Muscle layer of duodenum (tissue), 2 donors: ENCODE data around the gene SMTN.
A peak's percentile ranks its signal among the peaks of the same experiment; 100 is the strongest.

ENCODE experiments used
- H3K27ac ChIP-seq: one replicate; pipeline ENCODE4 v1.7.0; 2013; ENCODE audit warnings: mild to moderate bottlenecking, low read length
- H3K27me3 ChIP-seq: one replicate; pipeline ENCODE4 v1.7.0; 2013; ENCODE audit warnings: low read depth, mild to moderate bottlenecking, control low read depth, low read length
- H3K36me3 ChIP-seq, 2 donors: one replicate each; pipeline ENCODE4 v1.7.0; 2013; ENCODE audit warnings: low read length in 2 of 2, control low read depth in 1 of 2, mild to moderate bottlenecking in 1 of 2; ENCODE audit not compliant: insufficient read depth in 2 of 2, control insufficient read depth in 1 of 2
- H3K4me1 ChIP-seq, 2 donors: one replicate each; pipeline ENCODE4 v1.7.0; 2013; ENCODE audit warnings: low read length in 2 of 2, mild to moderate bottlenecking in 2 of 2, control low read depth in 1 of 2, moderate library complexity in 1 of 2; ENCODE audit not compliant: insufficient read depth in 2 of 2, control insufficient read depth in 1 of 2
- H3K4me3 ChIP-seq, 2 donors: one replicate each; pipeline ENCODE4 v1.7.0; 2013; ENCODE audit warnings: low read length in 2 of 2, low read depth in 1 of 2, mild to moderate bottlenecking in 1 of 2
- H3K9me3 ChIP-seq, 2 donors: one replicate each; pipeline ENCODE4 v1.7.0; 2013; ENCODE audit warnings: low read length in 2 of 2, control low read depth in 1 of 2, mild to moderate bottlenecking in 1 of 2; ENCODE audit not compliant: control insufficient read depth in 1 of 2
- donor health status: healthy.

SMTN gene

DNA sequence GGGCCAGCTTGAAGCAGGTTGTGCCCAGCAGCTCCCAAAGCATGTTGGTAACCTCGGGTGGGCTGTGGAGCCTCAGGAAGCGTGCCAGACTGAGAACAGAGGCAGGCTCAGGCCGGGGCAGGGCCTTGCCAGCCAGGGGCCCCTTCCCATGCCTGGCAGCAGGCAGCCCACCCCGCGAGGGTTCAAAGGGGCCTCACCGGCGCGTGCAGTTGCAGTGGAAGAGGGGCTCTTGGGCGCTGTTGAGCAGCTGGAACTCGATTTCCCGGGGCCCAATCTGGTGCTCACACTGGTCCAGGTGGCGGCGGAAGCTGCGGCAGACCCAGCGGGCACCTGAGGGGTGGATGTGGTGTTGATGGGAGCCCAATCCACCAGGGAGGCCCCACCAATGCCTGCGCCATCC lies 55.6 kb downstream of the SMTN start:
- H3K4me1 ChIP-seq, result no peaks in the 10 kb centered on the region
- peaks cover 9% of the 10 kb centered on the region for H3K27me3 ChIP-seq
- no peaks in the 10 kb centered on the region for H3K9me3 ChIP-seq
- no peak overlapping the region for H3K4me3 ChIP-seq
- no peaks in the 10 kb centered on the region for H3K36me3 ChIP-seq
- no peak overlapping the region for H3K27ac ChIP-seq

DNA sequence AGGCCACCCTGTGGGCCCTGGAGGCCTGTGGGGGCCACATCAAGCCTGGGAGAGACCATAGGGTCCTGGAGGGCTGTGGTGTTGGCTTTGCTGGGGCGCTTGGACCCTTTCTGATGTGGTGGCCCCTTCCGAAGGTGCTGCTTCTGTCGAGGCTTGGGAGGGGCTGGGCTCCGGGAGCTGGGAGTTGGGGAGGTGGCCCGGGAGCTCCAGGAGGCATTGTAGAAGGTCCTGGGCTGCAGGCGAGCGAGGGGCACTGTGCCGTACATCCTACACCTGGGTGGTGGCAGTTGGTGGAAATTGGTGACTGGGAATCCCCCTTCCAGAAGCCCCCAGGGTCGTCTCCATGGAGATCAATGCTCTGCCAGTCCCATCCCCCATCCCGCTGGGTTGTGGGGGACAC lies 56.6 kb downstream of the SMTN start:
- Histone ChIP-seq H3K4me1 (no peaks in the 10 kb centered on the region), H3K9me3 (no peaks in the 10 kb centered on the region), H3K36me3 (no peaks in the 10 kb centered on the region), H3K27me3 (peaks cover 9% of the 10 kb centered on the region), H3K4me3 (no peak overlapping the region), H3K27ac (no peak overlapping the region)

DNA sequence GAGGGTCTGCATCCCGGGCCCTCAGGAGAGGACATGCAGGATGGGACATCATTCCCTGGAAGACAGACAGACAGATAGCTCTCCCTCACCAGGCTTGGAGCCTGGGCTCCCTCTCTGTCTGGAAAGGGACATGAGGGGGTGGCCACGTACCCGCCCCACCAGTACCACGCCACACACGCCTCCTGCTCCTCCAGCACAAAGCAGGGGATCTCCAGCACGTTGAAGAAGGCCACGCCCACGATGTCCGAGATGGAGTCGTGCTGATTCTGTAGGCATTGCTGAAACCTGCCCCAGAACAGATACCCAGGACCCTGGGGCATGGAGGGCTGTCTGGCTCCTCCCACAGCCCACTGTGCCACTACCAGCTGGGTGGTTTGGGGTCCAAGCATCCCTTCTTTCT lies 57.0 kb downstream of the SMTN start:
- H3K36me3 ChIP-seq, result no peaks in the 10 kb centered on the region
- H3K27ac ChIP-seq, result no peak overlapping the region
- no peaks in the 10 kb centered on the region for H3K4me1 ChIP-seq
- H3K4me3 ChIP-seq, result no peak overlapping the region
- peaks cover 9% of the 10 kb centered on the region for H3K27me3 ChIP-seq
- no peaks in the 10 kb centered on the region for H3K9me3 ChIP-seq

DNA sequence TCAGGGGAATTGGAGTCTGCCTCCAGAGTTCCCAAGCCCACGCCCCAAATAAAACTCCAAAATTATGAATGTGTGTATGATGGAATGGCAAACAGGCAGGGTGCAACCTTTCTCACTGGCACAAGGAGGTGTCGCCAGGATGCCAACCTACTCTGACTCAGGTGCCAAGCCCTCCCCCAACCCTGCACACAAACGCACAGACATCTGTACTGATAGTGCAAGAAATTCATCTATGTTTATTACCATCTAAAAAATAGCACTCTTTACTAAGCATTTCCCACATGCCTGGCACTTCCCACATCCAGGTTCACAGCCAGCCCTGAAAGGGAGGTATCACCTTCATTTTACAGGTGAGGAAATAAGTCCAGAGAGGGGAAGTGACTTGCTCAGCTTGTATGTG lies 57.9 kb downstream of the SMTN start:
- no peak overlapping the region for H3K27ac ChIP-seq

DNA sequence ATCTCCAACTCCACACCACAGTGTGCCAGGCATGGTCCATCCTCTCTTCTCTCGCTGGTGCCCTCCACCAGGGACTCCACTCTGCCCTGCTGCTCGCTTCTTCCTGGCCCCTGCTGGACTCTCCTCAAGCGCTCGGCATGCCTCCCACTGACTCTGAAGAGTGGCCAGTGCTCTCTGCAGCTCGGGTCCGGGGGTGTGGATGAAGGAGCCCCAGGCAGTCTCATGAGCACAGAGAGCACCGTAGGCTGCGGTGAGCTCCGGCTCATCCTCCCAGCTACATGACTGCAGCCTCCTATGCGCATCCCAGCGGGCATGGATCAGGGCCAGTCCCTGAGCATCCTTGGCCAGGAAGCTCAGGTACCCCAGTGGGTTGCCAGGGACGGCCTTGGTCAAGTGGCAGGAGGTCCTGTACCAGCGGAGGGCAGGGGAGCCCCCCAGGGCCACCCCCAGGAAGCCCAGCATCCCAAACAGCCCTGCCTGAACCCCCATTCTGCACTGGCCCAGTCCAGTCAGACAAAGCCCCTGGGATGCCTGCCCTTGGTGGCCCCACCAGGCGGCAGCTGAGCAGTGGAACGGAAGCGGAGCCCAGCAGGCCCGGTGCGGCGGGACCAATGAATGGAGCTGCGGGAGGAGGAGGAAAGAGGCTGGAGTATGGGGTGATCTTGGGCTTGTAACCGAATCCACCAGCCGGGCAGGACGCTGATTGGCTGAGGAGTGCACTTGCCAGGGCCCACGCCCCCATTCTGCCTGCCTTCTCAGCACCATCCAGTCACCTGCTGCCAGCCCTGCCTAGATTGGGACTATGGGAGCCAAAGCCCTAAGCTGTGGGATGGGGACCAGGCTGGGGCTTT lies 59.0 kb downstream of the SMTN start, which contains the start of gene PLA2G3:
TSS of gene PLA2G3 (minus strand) at position 643 of the 851 bp plus-strand sequence. CDS start at position 489, 154 bp downstream.
- H3K9me3 ChIP-seq, result no peaks in the 10 kb centered on the region
- peaks cover 9% of the 10 kb centered on the region for H3K27me3 ChIP-seq
- H3K27ac ChIP-seq, result no peak within 1 kb of the TSS
- no peak within 1 kb of the TSS for H3K4me3 ChIP-seq
- no peaks in the 10 kb centered on the region for H3K36me3 ChIP-seq
- H3K4me1 ChIP-seq, result no peaks in the 10 kb centered on the region

More for the DNA sequence above, 57.9 kb downstream of the SMTN start:
- Histone ChIP-seq H3K4me3 (no peak overlapping the region), H3K27me3 (peaks cover 9% of the 10 kb centered on the region), H3K4me1 (no peaks in the 10 kb centered on the region), H3K36me3 (no peaks in the 10 kb centered on the region), H3K9me3 (no peaks in the 10 kb centered on the region)

DNA sequence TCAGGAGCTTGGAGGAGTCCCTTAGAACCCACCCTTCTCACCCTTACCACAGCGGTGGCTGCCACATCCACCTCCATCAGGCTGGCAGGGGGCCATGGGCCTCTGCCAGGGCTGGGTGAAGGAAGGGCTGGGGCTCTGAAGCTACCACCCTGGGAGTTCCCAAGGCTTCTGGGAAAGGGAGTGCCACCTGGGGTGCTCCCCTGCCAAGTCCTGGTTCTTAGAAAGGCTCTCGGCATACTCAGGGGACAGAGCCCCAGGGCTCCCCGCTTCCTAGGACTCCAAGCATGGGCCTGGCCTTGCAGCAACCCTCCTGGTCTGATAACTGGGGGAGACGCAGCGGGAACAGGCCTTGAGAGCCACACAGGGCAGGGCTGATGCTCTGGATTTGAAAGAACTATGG lies 59.6 kb downstream of the SMTN start:
- H3K27ac ChIP-seq, result no peak overlapping the region
- no peaks in the 10 kb centered on the region for H3K4me1 ChIP-seq
- no peak overlapping the region for H3K4me3 ChIP-seq
- peaks cover 9% of the 10 kb centered on the region for H3K27me3 ChIP-seq
- H3K36me3 ChIP-seq, result no peaks in the 10 kb centered on the region
- H3K9me3 ChIP-seq, result no peaks in the 10 kb centered on the region

DNA sequence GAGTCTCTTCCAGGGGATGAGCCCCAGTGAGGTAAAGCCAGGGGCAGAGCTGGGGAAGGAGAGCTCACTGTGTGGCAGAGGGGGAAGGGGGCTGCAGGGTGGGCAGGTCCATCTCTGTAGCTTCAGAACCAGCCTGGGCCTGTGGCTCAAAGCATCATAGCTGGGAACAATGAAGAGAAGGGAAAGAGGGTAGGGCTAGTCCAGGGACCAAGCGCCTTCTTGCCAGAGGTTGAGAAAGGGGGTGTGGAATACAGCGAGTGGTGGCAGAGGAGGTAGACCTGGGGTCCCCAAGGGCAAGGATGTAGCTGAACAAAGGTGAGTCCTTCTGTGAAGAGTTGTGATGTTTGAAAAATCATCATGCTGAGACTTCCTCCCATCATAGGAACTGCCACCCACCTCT lies 60.4 kb downstream of the SMTN start:
- Histone ChIP-seq H3K27ac (no peak overlapping the region), H3K4me3 (no peak overlapping the region), H3K36me3 (no peaks in the 10 kb centered on the region), H3K4me1 (no peaks in the 10 kb centered on the region), H3K9me3 (no peaks in the 10 kb centered on the region), H3K27me3 (peaks cover 9% of the 10 kb centered on the region)

DNA sequence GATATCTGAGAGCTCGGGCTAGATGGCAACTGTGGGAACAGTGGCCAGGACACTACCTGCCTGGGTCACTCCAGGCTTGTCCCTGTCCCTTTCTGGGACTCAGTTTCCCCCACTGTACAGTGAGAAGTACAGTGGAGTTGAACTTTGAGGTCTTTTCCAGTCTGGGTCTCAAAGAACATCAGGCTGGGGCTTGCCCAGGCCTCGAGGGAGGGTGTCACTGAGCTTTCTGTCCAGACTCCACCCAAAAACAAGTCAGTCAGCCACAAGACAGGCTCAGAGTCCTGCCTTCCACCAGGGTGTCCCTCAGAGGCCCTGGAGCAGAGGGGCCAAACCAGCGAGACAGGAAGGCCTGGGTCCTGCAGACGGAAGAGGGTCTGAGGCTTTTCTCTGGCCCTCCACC lies 61.2 kb downstream of the SMTN start:
- H3K36me3 ChIP-seq, result no peaks in the 10 kb centered on the region
- no peak overlapping the region for H3K4me3 ChIP-seq
- no peak overlapping the region for H3K27ac ChIP-seq
- no peaks in the 10 kb centered on the region for H3K4me1 ChIP-seq
- H3K9me3 ChIP-seq, result no peaks in the 10 kb centered on the region
- H3K27me3 ChIP-seq, result peaks cover 9% of the 10 kb centered on the region

DNA sequence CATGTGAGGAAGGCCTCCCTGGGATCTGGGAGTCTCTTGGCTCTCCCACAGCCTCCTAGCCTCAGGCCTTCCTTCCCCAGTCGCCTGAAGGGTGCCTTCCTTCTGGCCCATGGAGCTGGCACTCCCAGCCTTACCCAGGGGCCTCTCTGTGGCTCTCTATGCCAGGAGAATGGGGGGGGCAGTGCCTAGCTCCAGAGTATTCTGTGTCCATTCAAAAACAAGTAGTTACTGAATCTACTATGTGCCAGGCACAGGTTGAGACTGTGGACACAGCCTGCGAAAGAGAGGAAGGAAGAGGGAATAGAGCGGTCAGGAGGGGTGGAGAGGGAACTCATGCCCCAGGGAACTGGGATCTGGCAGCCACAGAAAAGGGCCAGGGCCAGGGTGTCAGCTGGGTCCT lies 61.9 kb downstream of the SMTN start:
- Histone ChIP-seq H3K36me3 (no peaks in the 10 kb centered on the region), H3K9me3 (no peaks in the 10 kb centered on the region), H3K27ac (no peak overlapping the region), H3K4me3 (no peak overlapping the region), H3K4me1 (no peaks in the 10 kb centered on the region), H3K27me3 (peaks cover 9% of the 10 kb centered on the region)

DNA sequence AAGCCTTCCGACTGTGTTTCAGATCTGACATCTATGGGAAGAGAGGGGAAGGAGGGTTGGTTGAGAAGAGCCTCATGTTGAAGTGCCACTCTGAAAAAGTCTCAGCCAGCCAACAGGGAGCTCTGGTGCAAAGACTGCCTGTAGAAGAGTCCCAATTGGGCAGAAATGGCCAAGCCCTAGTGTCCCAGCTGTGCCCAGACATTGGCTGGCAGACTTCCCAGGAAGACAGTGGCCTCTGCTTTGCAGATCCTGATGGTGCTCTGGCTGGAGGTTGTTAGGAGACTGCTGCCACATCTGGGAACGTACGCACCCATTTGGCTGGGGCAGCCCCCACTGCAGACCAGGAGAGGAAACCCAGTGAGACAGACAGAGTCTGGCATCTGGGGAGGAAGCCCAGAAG lies 62.4 kb downstream of the SMTN start:
- Histone ChIP-seq H3K36me3 (no peaks in the 10 kb centered on the region), H3K9me3 (no peaks in the 10 kb centered on the region), H3K27me3 (peaks cover 9% of the 10 kb centered on the region), H3K4me1 (peaks cover 0 to under 1% of the 10 kb centered on the region in 2 donors), H3K4me3 (no peak overlapping the region), H3K27ac (no peak overlapping the region)

DNA sequence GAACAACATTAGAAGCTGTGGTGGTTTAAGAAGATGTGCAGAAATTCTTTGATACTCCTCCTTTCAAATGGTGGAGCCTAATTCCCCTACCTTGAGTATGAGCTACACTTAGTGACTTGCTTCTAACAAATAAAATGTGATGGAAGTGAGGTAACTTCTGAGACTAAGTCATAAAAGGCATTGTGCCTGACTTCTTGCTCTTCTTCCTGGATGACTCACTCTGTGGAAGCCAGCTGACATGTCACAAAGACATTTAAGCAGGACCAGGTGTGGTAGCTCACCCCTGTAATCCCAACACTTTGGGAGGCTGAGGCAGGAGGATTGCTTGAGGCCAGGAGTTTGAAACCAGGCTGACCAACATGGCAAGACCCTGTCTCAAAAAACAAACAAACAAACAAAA lies 63.1 kb downstream of the SMTN start:
- Histone ChIP-seq H3K36me3 (no peaks in the 10 kb centered on the region), H3K9me3 (no peaks in the 10 kb centered on the region), H3K27me3 (peaks cover 7% of the 10 kb centered on the region), H3K4me3 (no peak overlapping the region), H3K4me1 (peaks cover 0 to 7% of the 10 kb centered on the region in 2 donors), H3K27ac (no peak overlapping the region)

DNA sequence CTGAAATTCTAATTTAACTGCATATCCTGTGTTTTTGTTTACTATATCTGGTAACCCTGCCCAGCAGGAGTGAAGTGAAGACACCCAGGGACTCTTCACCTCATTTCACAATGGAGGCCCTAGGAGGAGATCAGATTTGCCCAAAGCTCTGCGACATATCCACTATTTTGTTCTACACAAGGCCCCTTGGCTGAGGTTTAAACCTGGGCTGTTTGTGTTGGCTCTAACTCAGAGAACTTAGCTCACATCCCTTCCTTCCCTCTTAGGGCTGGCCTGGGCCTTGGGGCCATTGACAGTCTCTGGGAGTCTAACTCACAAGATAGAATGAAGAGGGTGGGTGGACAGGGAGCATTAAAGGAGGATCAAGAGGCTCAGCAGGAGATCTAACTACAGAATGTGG lies 67.4 kb downstream of the SMTN start:
- H3K9me3 ChIP-seq, result no peaks in the 10 kb centered on the region
- no peaks in the 10 kb centered on the region for H3K27me3 ChIP-seq
- peaks cover 0 to 7% of the 10 kb centered on the region in 2 donors for H3K4me1 ChIP-seq
- H3K27ac ChIP-seq, result peak overlapping the region; percentile 14
- H3K36me3 ChIP-seq, result no peaks in the 10 kb centered on the region
- no peak overlapping the region for H3K4me3 ChIP-seq
